ENCODE data around the gene STK38L. TPM values are rescaled to one million over a fixed set of nuclear protein-coding genes. Genes with fewer than 3 reads are reported as not detected.

The STK38L gene
- polyA plus RNA-seq (2012; ENCODE audit: insufficient read depth, insufficient read length) = 33.9 TPM

DNA sequence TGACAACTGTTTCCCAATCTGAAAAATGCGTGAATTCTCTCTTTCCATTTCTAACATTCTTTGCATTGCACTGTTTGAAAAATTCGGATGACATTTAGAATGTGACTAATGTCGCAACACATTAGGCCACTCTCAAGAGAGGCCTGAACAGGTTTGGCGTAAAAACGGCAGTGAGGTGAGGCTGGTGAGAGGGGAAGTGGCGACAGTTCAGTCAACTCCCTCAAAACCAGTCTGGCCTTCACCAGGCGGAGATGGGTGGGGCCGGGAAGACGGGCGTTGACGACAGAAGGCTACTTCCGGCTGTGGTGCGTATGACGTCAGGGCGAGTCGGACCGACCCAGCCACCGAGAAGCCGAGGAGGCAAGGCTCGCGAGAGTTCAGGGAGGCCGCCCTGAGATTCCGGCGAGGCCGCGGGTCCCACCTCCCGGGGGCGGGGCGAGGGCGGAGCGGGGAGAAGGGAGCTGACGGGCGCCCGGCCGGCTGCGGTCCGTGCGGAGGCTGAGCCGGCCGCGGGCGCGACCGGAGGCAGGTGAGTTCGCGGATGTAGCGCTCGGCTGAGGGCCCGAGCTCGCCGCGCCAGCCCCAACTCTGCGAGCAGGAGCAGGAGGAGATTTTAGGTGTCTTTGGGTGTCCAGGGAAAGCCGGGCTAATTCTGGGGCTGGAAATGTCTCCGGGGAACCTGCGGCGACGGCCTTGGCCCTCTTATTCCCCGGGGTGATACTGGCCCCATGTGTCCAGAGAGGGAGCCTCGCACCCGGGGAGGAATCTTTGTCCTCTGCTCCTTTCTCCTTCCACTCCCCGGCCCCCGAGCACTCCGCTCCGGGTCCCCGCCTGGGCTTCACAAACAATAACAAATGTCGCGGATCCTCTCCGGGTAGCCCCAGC, at the start of gene STK38L:
Gene STK38L, plus strand, starts transcription at position 483 of the 885 bp plus-strand sequence. CDS start 53,435 bp downstream, outside the sequence.
- H3K4me3 ChIP-seq (ENCODE audit: low read length) = peak within 1 kb of the TSS; percentile 82
- peak; percentile 85 for DNase-seq (ENCODE audit: low read depth, low spot score)

DNA sequence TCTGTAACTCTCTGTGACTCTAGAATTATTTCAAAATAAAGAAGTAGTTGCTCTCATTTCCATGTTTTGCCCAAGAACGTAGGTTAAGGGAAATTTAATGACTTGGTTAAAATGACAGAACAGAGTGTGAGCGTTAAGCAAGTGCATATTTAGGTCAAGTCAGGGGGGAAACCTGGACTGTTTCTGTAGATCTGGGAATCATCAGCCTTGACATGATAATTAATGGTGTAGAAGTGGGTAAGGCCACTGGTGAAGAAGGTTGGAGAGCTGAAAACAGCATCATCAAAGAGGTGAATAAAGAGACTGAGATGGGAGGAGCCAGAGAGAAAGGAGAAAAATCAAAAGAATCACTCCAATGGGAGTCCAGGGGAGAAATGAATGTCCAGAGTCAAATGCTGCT, 49.4 kb upstream of the STK38L start:
- no peak overlapping the region for H3K4me3 ChIP-seq (ENCODE audit: low read length)
- no peak for DNase-seq (ENCODE audit: low read depth, low spot score)

DNA sequence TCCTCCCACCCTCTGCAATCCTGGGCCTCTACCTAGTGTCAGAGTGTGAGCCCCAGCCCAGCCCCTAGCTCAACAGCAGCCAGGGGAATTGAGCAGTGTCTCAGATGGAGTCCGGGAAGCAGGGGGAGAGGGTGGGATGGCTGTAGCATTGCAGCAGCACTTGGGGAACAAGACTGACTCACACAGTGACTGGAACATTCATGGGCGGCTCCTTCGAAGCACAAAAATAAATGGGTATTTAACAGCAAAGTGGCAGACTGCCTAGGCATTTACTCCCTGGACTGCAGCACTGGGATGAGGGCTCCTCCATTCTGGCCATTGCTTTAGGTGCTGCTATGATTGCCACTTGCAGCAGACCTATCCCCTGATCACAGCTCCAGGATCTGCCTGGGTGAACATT, 46.0 kb upstream of the STK38L start:
- no peak overlapping the region for H3K4me3 ChIP-seq (ENCODE audit: low read length)
- DNase-seq (ENCODE audit: low read depth, low spot score) = no peak

DNA sequence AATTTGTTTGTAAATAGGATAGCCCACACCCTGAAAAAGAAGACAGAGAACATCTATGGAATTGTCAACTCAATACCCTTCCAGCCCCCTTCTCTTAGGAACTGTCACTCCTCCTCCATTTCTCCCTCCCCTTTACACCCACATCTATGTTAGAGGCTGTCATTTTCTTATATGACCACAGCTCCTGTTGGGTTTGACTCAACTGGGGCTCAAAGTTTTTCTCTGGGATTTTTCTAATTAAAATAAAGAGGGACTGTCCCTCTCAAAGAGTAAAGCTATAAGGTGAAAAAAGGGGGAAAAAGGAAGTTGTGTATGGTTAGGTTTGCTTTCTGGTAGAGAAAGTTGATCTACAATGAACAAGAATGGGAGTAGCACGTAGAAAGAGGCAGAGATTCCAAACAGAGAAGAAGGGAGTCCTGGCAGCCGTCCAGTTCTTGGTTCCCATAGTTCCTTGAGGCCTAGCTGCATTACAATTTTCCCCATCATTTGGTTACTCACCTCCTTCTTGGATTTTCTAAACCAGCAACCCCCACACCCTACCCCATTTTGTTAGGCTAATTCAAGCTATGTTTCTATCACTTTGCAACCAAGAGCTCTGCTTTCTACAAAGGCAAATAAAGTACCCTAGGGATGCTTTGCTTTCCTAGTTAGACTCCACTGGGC, 44.3 kb upstream of the STK38L start:
- H3K4me3 ChIP-seq (ENCODE audit: low read length) = no peak overlapping the region
- no peak for DNase-seq (ENCODE audit: low read depth, low spot score)

DNA sequence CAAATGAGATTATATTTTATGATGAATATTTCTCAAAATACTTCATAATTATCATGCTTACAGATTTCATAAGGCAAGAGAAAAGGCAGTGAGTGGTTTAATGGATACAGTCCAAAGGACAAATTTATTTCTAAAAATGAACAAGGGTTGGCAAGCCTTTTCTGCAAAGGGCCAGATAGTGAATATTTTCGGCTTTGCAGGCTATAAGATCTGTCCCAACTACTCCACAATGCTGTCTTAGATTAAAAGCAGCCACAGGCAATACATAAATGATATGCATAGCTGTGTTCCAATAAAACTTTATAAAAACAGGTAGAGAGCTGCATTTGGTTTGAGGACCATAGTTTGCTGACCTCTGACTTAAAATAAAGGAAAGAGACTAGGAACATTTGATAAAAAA, 42.9 kb upstream of the STK38L start:
- H3K4me3 ChIP-seq (ENCODE audit: low read length) = no peak overlapping the region
- DNase-seq (ENCODE audit: low read depth, low spot score) = no peak

DNA sequence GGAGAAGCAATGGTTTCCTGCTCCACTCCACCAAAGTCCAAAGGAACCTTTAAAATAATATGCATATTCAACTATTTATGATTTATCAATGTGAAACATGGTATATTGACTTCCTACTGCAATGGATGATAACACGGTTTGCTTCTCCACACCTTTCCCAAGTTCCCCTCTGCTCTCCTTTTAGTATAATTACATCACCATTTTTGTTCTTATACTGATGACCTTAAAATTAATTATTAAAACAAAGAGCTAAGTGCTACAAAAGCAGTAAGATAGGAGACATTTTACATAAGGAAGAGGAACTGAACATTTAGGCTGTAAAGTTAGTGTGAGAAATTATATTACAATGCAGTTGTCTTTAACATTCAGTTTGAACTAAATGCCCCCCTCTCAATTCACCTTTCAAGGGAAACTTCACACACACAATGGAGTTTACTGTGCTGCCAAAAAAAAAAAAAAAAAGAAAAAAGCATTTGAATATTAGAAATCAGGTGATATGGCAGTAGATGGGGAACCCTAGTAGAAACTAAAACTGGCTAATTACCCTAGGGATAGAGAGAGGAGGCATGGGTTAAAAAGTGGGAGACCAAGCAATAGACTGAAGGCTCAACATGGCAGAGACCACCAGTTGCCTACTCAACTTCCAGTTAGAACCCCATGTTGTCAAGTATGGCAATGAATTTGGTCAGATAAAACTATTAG, 37.1 kb upstream of the STK38L start:
- DNase-seq (ENCODE audit: low read depth, low spot score) = no peak
- H3K4me3 ChIP-seq (ENCODE audit: low read length) = no peak overlapping the region

DNA sequence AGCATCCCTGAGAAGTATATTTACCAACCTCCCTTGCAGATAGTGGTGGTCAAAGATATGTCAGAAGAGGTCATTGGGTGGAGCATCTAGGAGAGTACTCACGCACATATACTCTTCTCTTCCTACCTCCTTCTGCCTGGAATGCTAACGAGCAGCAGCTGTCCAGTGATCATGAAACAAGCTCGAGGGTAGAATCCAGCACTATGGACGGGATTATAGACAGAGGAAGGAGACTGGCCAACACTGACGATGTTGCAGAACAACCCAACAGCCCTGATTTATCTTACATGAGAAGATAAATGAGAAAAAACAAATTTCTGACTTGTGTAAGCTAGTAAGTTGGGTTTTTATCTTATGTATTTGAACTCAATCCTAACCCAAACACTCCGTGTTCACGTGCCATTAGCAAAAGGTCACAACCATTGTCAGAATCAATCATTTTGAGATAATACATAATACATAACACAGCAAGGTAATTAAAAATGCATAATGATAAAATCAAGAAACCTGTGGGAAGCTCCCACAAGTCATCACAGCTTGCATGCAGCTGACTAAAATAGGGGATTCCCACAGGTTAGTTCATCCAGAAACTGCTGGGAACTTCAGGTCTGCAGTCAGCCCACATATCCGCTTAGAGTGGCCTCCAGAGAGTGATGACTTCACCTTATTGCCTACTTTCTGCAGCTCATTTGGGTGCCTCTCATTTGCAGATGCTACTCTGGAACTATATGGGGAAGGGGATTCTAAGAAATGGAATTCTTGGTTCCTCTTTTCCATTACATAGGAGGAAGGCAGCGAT, 36.3 kb upstream of the STK38L start:
- no peak overlapping the region for H3K4me3 ChIP-seq (ENCODE audit: low read length)
- DNase-seq (ENCODE audit: low read depth, low spot score) = no peak

DNA sequence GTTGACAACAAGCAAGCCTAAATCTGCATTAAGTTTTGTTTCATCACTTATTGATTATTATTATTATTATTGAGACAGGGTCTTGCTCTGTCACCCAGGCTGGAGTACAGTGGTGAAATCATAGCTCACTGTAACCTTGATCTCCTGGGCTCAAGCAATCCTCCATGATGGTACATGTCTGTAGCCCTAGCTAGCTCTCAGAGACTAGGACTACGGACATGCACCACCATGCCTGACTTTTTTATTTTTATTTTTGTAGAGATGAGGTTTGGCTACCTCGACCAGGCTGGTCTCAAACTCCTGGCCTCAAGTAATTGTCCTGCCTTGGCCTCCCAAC, 35.7 kb upstream of the STK38L start:
- no peak for DNase-seq (ENCODE audit: low read depth, low spot score)
- H3K4me3 ChIP-seq (ENCODE audit: low read length) = no peak overlapping the region

DNA sequence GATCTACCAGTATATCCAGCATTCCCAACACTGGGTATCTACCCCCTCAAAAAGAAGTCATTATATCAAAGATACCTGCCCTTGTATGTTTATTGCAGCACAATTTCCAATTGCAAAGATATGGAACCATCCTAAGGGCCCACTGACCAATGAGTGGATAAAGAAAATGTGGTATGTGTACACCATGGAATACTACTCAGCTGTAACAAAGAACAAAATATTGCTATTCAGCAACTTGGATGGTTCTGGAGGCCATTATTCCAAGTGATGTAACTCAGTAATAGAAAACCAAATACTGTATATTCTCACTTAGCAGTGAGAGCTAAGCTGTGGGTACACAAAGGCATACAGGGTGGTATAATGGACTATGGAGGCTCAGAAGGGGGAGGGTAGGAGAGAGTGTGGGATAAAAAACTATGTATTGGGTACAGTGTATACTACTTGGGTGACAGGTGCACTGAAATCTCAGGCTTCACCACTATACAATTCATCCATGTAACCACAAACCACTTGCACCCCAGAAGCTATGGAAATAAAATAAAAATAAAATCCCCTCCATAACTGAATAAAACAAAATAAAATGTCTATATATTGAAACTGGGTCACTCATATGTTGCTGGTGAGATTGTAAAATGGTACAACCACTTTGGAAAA, 34.7 kb upstream of the STK38L start:
- no peak overlapping the region for H3K4me3 ChIP-seq (ENCODE audit: low read length)
- DNase-seq (ENCODE audit: low read depth, low spot score) = no peak

DNA sequence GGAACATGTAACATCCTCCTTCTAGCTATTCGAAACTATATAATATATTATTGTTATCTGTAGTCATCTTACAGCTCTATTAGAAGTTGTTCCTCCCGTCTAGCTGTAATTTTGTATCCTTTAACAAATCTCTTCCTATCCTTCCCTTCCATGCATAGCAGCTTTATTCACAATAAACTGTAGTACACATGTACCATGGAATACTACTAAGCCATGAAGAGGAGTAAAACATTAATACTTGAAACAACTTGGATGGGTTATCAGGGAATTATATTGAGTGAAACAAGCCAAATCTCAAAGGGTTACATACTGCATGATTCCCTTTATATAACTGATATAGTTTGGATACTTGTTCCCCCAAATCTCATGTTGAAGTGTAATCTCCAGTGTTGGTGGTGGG, 33.9 kb upstream of the STK38L start:
- DNase-seq (ENCODE audit: low read depth, low spot score) = no peak
- H3K4me3 ChIP-seq (ENCODE audit: low read length) = no peak overlapping the region

DNA sequence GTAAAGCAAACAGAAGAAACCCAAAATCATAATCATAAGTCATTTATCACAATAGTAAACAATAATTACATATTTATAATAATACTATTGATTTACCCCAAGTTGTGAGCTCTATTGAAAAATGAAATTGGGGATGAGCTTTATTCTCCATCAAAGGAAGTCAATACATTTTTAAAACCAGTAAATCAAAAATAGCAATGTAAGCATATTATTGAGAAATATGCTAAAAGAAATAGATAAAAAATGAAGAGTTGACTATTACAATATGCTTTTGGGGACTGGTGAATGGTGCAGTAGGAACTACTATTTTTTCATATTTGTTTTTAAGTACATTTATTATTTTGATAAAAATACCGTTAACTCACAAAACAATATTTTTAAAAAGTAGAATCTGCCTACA, 31.2 kb upstream of the STK38L start:
- no peak for DNase-seq (ENCODE audit: low read depth, low spot score)
- H3K4me3 ChIP-seq (ENCODE audit: low read length) = no peak overlapping the region

DNA sequence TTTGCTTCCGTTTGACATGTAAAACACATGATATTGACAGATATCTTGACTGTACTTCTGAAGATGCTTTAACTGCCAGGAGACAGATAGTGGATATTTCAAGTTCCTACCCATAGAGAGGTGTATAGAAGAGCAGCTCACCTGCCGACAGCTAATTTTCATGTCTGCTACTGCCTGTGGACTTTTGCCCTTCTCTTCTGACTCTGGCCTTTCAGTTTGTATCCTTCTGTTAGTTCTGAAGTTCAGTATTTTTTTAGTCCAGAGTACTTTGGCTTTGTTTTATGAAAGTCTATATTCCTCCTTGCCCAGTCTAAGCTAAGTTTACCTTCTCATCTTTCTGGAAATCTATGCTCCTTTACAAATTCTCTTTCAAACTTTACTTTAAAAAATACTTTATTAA, 30.8 kb upstream of the STK38L start:
- DNase-seq (ENCODE audit: low read depth, low spot score) = no peak
- no peak overlapping the region for H3K4me3 ChIP-seq (ENCODE audit: low read length)

DNA sequence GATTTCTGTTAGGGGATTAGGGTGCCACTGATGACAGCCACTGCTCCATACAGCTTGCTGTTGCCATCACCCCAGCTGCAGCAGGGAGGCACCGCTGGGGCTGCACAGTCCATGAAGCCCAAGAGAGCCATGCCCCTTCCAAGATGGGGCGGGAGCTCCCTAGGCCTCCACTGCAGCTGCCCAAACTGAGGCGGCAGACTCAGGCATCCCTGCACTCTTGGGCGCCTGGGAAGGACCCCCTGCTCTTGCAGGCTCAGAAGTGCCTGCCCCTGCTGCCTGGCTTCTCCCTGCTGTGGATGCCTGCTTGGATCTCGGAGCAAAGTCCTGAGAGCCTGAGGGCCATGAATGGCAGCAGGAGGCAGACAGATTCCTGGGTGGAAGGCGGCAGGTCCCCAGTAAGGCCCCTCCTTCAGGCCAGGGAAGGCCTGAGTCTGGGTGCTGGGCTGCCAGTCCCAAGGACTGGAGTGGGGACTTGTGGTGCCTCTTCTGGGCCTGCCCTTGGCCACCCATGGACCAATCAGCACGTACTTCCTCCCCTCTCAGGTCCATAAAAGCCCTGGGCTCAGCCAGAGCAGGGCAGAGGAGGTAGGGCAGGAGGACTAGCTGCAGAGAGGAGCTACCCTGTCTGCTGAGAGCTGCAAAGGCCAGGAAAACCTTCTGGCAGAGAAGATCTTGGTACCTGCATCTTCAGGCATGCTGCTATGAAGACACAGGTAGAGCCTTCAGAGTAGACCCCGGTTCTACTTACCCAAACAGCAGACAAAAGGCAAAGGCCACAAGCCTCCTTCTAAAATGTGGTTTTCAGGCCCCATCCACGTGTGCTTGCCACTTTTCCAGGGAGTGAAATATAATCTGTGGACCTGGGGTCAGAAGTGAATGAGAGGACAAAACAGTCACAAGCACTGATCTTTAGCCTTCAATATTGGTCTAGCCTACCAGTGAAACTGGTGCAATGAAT, 30.0 kb upstream of the STK38L start:
- H3K4me3 ChIP-seq (ENCODE audit: low read length) = no peak overlapping the region
- no peak for DNase-seq (ENCODE audit: low read depth, low spot score)

DNA sequence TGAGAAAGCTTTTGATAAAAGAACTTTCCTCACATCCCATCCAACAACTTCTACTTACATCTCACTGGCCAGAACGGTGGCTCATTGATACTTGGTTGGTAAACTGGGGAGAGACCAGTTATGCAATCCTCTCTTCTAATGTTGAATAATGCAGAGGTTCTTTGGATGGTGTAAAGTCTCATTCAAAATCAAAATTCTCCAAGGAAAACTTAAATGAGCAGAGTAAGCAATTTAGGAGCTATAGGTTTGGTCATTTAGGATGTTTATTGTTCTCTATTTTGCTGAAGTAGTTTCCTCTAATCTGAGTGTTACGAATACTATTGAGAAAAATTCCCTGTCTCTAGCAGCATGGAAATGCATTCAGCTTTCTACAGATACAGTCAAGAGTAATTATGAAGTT, 26.5 kb upstream of the STK38L start:
- H3K4me3 ChIP-seq (ENCODE audit: low read length) = no peak overlapping the region
- DNase-seq (ENCODE audit: low read depth, low spot score) = no peak

DNA sequence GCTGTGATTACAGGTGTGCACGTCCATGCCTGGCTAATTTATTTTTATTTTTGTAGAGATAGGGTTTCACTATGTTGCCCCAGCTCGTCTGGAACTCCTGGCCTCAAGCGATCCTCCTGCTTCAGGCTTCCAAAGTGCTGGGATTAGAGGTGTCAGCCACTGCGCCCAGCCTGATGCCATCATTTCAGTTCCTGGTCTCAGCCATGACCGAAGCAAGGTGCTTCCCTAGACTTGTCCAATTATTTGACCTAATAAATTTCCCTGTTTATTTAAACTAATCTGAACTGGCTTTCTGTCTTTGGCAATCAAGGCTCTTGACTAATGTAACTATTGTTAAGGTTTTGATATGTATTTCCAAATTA, 24.4 kb upstream of the STK38L start:
- H3K4me3 ChIP-seq (ENCODE audit: low read length) = no peak overlapping the region
- no peak for DNase-seq (ENCODE audit: low read depth, low spot score)

DNA sequence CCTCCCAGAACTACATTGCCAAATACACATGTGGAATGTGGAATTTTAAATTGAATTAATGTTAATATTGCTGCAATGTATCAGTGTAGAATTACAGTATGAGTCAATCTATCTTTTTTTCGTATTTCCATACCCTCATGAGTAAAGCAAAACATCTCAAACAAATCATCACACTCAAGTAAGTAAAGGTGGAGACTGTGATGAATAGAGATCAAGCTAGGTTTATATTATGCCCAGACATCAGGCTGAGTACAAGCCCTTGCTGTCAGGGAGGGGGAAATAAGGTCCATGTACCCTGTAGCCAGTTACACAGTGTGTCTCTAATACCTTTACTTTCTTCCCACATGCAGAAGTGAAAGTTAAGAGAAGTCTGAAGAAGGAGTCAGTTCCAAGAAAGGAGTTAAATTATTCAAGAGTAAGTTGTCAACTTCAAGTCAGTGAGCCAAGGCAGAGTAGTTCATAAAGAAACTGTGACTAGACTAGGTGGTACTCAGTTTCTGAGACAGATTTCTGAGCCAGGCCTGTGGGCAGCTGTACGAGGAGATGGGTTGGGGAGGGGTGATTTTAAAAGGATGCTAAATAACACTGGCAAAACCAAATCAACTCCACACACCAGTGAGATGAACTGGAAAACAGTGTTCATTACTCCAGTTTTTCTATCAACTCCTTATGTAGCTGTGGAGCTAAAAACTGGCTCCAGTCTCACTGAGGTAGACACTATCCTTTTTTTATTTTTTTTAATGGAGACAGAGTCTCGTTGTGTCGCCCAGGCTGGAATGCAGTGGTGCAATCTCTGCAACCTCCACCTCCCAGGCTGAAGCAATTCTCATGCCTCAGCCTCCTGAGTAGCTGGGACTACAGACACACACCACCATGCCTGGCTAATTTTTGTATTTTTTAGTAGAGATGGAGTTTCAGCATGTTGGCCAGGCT, 23.8 kb upstream of the STK38L start:
- no peak for DNase-seq (ENCODE audit: low read depth, low spot score)
- no peak overlapping the region for H3K4me3 ChIP-seq (ENCODE audit: low read length)

DNA sequence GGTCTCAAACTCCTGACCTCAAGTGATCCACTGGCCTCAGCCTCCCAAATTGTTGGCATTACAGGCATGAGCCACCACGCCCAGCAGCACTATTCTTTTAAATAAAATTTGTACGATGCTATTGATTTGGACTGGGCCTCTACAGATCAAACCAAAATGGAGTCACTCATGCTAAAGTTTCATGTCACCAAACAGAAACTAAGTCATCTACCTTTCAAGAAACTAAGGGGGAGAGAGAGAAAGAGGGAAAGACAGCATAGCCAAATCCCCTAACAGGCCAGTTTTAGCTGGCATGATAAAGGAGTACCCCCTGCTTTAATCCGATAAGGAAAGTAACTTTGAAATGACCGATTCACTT, 23.1 kb upstream of the STK38L start:
- no peak for DNase-seq (ENCODE audit: low read depth, low spot score)
- H3K4me3 ChIP-seq (ENCODE audit: low read length) = no peak overlapping the region
